HG03354 (cell line): ENCODE measurements around the gene ATG2A.

Source experiments
- ATAC-seq: cut with Tn5 transposase; IDR thresholded peaks from one replicate; pipeline ENCODE4 v1.9.1; 2021; ENCODE audit warnings: mild to moderate bottlenecking; ENCODE audit not compliant: unreplicated experiment, poor library complexity, severe bottlenecking

ATG2A gene

GRCh38 chr11:64888729-64889511 lies 28.1 kb downstream of the ATG2A start:
- ATAC-seq, result no peak

DNA sequence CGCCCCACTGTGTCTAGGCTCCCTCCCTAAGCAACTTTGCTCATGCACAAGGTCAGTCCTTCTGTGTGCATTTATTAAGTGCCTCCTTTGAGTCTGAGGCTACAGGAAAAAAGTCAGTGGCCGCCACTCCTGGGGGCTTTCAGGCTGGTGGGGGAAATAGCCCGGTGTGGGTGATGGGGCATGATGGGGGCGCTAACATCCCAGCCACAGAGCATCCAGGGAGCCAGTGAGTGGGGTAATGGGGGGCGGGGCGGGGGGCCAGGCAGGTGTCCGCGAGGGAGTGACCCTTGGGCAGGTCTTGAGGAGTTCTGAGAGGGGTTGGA lies 28.6 kb downstream of the ATG2A start:
- ATAC-seq, result no peak

- ATAC-seq, result peak; percentile 64
Observed at GRCh38 chr11:64887757-64888405, 29.1 kb downstream of the ATG2A start.

DNA sequence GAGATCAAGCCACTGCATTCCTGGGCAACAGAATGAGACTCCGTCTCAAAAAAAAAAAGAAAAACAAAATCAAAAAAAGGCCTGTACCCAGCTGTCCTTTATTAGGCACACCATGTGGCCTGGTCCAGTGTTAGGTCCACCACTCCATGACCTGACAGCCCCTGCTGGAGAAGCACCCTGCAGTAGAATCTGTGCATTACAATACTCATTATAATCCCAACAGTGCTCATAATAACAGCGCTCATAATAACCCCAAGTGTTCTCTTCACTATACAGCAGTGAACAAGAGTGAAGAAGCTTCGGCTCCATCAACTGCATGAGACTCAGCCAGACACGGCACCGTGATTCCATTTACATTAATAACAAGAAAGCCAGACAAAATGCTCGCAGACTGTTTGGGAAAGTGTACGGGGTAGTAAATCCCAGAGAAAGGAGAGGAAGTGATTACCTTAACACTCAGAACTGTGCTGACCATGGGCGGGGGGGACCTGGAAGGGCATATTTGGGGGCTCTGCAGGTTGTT lies 29.7 kb downstream of the ATG2A start:
- no peak for ATAC-seq

DNA sequence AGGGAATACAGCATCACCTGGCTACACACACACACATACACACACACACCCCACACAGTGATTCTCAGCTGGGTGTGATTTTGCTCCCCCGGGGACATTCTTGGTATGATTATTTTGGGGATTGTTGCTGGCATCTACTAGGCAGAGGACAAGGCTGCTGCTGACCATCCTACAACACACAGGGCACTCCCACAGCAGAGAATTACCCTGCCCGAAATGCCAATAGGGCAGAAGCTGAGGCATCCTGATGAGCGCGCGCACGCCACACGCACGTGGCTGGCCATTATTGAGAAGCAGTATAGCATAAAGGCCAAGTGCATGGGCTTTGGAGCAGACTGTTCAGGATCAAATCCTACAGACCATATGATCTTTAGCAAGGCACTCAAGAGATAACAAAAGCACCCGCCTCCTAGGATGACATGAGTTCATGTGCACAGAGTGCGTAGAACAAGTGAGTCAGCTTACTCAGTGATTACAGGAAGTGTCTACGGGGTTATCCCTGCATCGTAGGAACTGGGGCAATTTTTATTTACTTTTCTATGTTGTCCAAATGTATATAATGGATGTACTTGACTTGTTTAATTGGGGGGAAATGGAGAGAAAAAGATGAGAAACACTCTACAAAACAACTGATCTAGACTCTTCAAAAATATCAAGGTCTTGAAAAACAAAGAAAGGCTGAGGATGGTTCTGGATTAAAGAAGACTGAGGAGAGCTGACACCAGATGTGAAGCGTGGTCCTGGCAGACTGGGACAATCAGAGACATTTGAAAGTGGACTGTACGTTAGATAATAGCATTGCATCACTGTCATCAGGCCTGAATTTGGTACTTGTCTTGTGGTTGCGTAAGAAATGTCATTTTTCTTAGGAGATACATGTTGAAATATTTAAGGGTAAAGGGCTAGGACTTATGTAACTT lies 31.4 kb downstream of the ATG2A start:
- no peak for ATAC-seq

GRCh38 chr11:64884019-64884418 lies 33.0 kb downstream of the ATG2A start:
- no peak for ATAC-seq

- no peak for ATAC-seq
Observed at GRCh38 chr11:64883575-64883974, 33.4 kb downstream of the ATG2A start.

DNA sequence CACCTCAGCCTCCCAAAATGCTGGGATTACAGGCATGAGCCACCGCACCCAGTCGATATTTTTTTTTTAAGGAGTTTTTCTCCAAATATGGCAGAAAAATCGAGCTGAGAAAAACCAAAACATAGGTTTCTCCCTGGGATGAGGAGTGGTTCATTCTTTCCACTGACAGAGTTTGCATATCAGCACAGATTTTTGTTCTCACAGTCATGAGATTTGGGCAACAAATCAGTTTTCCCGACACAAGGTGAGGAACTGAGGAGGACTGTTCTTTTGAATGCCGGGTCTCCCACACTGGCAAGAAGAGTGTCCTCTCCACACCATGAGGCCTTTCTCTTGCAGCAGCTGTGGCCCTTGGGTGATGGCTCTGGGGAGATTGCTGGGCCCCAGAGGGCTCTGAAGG lies 34.8 kb downstream of the ATG2A start:
- no peak for ATAC-seq

DNA sequence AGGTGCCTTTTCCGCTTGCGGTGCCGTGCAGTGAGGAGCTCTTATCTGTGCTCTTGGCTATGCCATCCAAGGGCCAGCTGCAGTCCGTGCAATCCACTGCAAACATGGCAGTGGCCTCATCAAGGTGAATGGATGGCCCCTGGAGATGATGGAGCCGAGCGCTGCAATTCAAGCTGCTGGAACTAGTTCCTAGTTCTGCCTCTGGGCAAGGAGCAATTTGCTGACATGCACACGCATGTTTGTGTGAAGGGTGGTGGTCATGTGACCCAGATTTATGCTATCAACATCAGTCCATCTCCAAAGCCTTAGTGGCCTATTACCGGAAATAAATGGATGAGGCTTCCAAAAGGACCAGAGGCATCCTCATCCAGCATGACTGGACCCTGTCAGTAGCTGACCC lies 35.5 kb downstream of the ATG2A start:
- no peak for ATAC-seq

GRCh38 chr11:64880240-64881001 lies 36.6 kb downstream of the ATG2A start:
- ATAC-seq, result no peak

DNA sequence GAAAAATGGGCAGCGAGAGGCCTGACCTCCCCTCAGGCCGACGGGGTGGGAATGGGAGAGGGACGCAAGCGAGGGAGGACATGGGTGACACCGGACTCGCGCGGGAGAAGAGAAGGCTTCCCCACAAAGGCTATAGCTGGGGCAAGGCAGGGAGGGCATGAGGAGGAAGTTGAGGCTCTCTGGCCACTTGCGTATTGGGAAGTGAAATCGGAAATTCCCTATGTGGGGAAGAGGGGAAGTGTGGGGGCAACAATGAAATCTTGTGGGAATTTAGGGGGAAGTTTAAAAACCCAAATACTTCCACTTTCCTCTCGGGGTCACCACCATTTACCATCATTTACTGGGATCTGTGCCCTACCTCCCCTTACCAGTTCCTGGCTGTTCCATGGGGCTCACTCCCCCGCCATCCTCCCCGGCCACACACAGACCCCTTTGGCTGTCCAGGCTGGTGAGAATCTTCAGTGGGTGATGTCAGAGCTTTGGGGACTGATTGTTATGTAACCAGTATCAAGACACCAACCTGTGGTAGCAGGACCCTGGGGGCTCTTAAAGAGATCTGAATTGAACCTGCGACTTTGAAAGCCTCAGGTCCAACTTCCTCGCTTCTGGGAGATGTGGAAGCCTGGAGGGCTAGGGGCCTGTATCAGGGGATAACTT lies 37.6 kb downstream of the ATG2A start:
- ATAC-seq, result no peak

GRCh38 chr11:64878494-64879243 lies 38.3 kb downstream of the ATG2A start, which contains the start of gene EHD1:
Gene EHD1 (minus strand): TSS chr11:64878621. CDS start chr11:64878464, 157 bp downstream.
- peak; percentile 69 for ATAC-seq

- no peak for ATAC-seq
Observed at GRCh38 chr11:64878223-64878493, 38.9 kb downstream of the ATG2A start.

GRCh38 chr11:64877390-64878222 lies 39.4 kb downstream of the ATG2A start:
- ATAC-seq, result peak; percentile 11

DNA sequence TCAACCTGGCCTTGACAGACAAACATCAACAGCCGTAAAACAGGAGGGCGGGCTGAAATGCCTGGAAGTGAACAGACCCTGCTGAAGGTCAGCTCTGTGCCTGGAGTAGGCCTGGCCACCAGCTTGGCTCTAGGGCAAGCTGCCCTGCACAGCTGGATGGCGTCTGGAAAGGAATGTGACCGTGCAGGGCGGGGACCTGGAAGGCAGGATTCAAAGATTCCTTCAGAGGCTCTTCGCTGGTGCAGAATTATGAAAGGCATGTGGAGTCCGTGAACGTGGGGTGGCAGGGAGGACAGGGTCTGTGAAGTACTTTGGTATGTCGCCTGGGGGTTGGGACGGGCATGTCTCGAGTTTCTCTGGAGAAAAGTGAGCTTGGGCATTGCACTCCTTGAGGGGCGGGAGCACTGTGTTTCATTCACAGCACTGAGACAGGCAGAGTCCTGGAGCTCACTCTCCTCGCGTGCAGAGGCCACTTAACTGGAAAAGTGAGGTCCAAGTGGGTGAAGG lies 40.1 kb downstream of the ATG2A start:
- ATAC-seq, result no peak

DNA sequence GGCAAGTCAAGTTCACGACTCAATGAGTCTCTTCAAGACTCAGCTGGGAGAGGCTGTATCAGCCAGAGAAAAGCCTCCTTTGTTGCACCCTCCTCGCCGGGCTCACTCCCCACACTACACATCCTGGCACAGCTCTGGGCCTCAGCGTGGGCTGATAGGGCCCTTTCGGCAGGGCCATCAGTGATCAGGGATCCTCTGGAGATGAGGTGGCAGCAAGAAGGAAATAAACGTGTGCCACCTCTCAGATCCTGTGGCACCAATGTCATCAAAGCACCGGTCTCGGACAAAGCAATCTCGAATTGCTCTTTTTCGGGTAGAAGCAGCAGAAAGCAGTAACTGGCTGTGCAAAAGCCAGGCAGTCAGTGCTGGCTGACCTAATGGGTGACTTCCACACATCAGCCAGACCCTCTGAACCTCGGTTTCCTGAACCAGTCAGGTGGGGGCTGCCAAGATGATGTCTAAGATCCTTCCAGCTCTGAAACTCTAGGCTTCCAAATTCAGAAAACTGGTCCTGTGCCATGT lies 40.7 kb downstream of the ATG2A start:
- no peak for ATAC-seq
